RCC 7860 (cell line): Measurements from ENCODE around the gene C11orf86.
A peak's percentile ranks its signal among the peaks of the same experiment; 100 is the strongest.
"Not testable (repeated sequence)": the region's sequence is repeated elsewhere in the genome, so short reads cannot be mapped to it uniquely, and the experiment has no call there.

ENCODE experiments used
- DNase-seq: peaks from one replicate; pipeline ENCODE4 v3.0.0-alpha.2; 2015; ENCODE audit warnings: low spot score
- FAIRE-seq: peaks from 2 replicates; lab custom pipeline; 2012; peaks lifted over from hg19 to GRCh38; lab: Jason Lieb, UNC

The C11orf86 gene

GRCh38 chr11:66974724-66975404 is at the start of gene C11orf86:
TSS of gene C11orf86 (plus strand) at chr11:66975304. CDS start at chr11:66975363, 59 bp downstream.
- DNase-seq (peak; percentile 80), FAIRE-seq (no peak)

GRCh38 chr11:66929753-66930152 is 45.4 kb upstream of the C11orf86 start:
- no peak for DNase-seq
- no peak for FAIRE-seq

- no peak for DNase-seq
- no peak for FAIRE-seq
These were observed 42.6 kb upstream of the C11orf86 start for GRCh38 chr11:66932543-66932942.

GRCh38 chr11:66933531-66933930 is 41.6 kb upstream of the C11orf86 start:
- no peak for FAIRE-seq
- no peak for DNase-seq

- DNase-seq (no peak), FAIRE-seq (no peak)
These were observed 39.9 kb upstream of the C11orf86 start for GRCh38 chr11:66934950-66935779.

GRCh38 chr11:66936311-66936711 is 38.8 kb upstream of the C11orf86 start:
- no peak for DNase-seq
- FAIRE-seq: no peak

- DNase-seq (no peak), FAIRE-seq (no peak)
These were observed 37.8 kb upstream of the C11orf86 start for GRCh38 chr11:66937193-66937733.

- DNase-seq (no peak), FAIRE-seq (no peak)
These were observed 36.4 kb upstream of the C11orf86 start for GRCh38 chr11:66938582-66939135.

- peak; percentile 87 for DNase-seq
- peak; percentile 44 for FAIRE-seq
These were observed 25.0 kb upstream of the C11orf86 start for GRCh38 chr11:66950112-66950535.

GRCh38 chr11:66951135-66951534 is 24.0 kb upstream of the C11orf86 start:
- DNase-seq (no peak), FAIRE-seq (no peak)

- no peak for DNase-seq
- FAIRE-seq: no peak
These were observed 23.2 kb upstream of the C11orf86 start for GRCh38 chr11:66951927-66952337.

- no peak for DNase-seq
- FAIRE-seq: no peak
These were observed 21.8 kb upstream of the C11orf86 start for GRCh38 chr11:66953081-66953833.

- FAIRE-seq: no peak
These were observed 18.3 kb upstream of the C11orf86 start for GRCh38 chr11:66956689-66957290.

GRCh38 chr11:66957971-66958231 is 17.2 kb upstream of the C11orf86 start:
- FAIRE-seq (no peak), DNase-seq (no peak)

More at GRCh38 chr11:66956689-66957290, 18.3 kb upstream of the C11orf86 start:
- DNase-seq: no peak

- peak; percentile 98 for DNase-seq
These were observed 16.7 kb upstream of the C11orf86 start, which contains the start of gene PC for GRCh38 chr11:66958232-66958955. TSS of gene PC (minus strand) at chr11:66958383. CDS start at chr11:66872159, 86,224 bp downstream.

GRCh38 chr11:66958956-66959274 is 16.2 kb upstream of the C11orf86 start:
- FAIRE-seq (no peak), DNase-seq (no peak)

More at GRCh38 chr11:66958232-66958955, 16.7 kb upstream of the C11orf86 start, which contains the start of gene PC:
- peak; percentile 79 for FAIRE-seq

- FAIRE-seq, DNase-seq: not testable (repeated sequence)
These were observed 13.4 kb upstream of the C11orf86 start for GRCh38 chr11:66961691-66962213.

- no peak for DNase-seq
- FAIRE-seq: no peak
These were observed 12.9 kb upstream of the C11orf86 start for GRCh38 chr11:66962247-66962646.

- FAIRE-seq (no peak), DNase-seq (no peak)
These were observed 12.3 kb upstream of the C11orf86 start for GRCh38 chr11:66962801-66963200.

- FAIRE-seq (no peak), DNase-seq (no peak)
These were observed 10.6 kb upstream of the C11orf86 start for GRCh38 chr11:66964495-66964894.
